Activated CD8-positive, alpha-beta memory T cell treated with anti-CD3 and anti-CD28 coated beads for 1 hour (primary cell): Measurements from ENCODE around the gene INTS1.

ENCODE experiments used
- DNase-seq, 2 donors: peaks; one replicate each; pipeline ENCODE4 v3.0.0-alpha.2; 2020; ENCODE audit warnings: low read depth in 1 of 2; ENCODE audit errors: extremely low read depth in 1 of 2

Gene INTS1

GRCh38 chr7:1542841-1543747, 38.9 kb upstream of the INTS1 start:
- DNase-seq: no peak

- DNase-seq: no peak
Measured at GRCh38 chr7:1542329-1542728, 38.1 kb upstream of the INTS1 start.

GRCh38 chr7:1541431-1542162, 37.4 kb upstream of the INTS1 start:
- no peak for DNase-seq

GRCh38 chr7:1540776-1541271, 36.6 kb upstream of the INTS1 start:
- no peak for DNase-seq

- no peak for DNase-seq
Measured at GRCh38 chr7:1539882-1540775, 35.9 kb upstream of the INTS1 start.

GRCh38 chr7:1539181-1539881, 35.1 kb upstream of the INTS1 start:
- no peak for DNase-seq

GRCh38 chr7:1538544-1539180, 34.5 kb upstream of the INTS1 start:
- no peak for DNase-seq

- no peak for DNase-seq
Measured at GRCh38 chr7:1537535-1538412, 33.6 kb upstream of the INTS1 start.

GRCh38 chr7:1536743-1537534, 32.8 kb upstream of the INTS1 start:
- no peak for DNase-seq

GRCh38 chr7:1536455-1536742, 32.2 kb upstream of the INTS1 start:
- DNase-seq: no peak

- DNase-seq: no peak
Measured at GRCh38 chr7:1535701-1536454, 31.7 kb upstream of the INTS1 start.

- no peak for DNase-seq
Measured at GRCh38 chr7:1535100-1535458, 30.9 kb upstream of the INTS1 start.

GRCh38 chr7:1534330-1535099, 30.3 kb upstream of the INTS1 start:
- DNase-seq: no peak

- no peak for DNase-seq
Measured at GRCh38 chr7:1533547-1534329, 29.5 kb upstream of the INTS1 start.

GRCh38 chr7:1533255-1533546, 29.0 kb upstream of the INTS1 start:
- no peak for DNase-seq
